Testis (tissue), 2 donors: ENCODE results near the gene JAKMIP3.

Experiments
- CTCF ChIP-seq, 3 experiments: fragments of 450-650 bp in 2 of 3; fragments of 200-600 bp in 1 of 3; sonication (generic) in 1 of 3; IDR thresholded peaks; one replicate each; pipeline ENCODE4 v1.5.1; 2016 to 2019; ENCODE audit warnings: antibody characterized with exemption in 3 of 3, mild to moderate bottlenecking in 2 of 3, moderate library complexity in 1 of 3
- POLR2A ChIP-seq: fragments of 450-650 bp; IDR thresholded peaks from one replicate; pipeline ENCODE4 v1.6.1; 2017; ENCODE audit warnings: antibody characterized with exemption, mild to moderate bottlenecking, moderate library complexity

GRCh38 chr10:132023092-132023811 is 42.5 kb upstream of the JAKMIP3 start:
- TF ChIP-seq CTCF (IDR thresholded peaks at IDR 0.05): peak; percentile 75 to 88 (median 81)
- no peak for TF ChIP-seq POLR2A
